GM19099 (cell line): ENCODE results near the gene APCDD1.

Source experiments
- POLR2A ChIP-seq: IDR thresholded peaks from 3 replicates; pipeline ENCODE4 v1.6.1; 2011; ENCODE audit warnings: low read depth; ENCODE audit not compliant: insufficient read length; ENCODE audit errors: extremely low read depth

APCDD1 gene

DNA sequence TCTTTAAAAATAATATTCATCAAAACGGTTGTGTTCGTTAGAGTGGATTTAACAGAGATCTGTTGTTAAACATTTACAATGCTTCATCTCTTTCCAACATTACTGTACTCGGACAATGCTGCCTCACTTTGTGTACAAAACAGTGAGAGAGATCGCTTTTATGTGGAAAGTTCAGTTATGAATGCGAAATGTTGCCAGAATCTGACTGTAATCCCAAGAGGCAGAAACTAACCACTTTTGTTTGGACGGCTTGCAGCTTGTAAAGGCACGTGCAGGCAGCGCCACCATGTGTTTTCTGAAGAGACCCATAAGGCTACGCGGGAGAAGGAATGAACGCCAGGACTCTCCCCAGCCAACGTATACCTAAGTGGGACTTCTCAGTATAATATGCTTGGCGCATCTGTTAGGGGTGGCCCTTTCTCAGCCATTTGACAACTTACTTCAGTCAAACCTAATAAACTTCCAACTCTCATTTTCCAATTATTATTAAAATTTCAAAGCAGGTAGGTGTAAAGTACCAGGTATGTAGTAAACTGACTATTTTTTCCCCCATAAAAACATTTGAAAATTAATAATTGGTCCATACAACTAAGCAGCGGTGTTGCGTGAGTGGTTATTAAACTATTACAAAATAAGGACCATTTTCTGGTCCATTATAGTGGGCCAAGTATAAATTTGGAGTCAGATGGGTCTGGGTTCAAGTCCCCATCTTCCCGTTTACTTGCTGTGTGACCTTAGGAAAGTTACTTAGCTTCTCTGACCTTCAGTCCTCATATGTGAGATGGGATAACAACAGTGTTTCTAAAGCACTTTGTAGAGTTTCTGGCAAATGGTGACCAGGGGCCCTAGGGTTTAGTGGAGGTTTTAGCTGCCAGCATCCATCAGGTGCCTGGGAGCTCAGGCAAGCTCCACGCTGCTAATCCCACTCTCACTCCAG, 65.8 kb downstream of the APCDD1 start:
- TF ChIP-seq POLR2A: no peak

DNA sequence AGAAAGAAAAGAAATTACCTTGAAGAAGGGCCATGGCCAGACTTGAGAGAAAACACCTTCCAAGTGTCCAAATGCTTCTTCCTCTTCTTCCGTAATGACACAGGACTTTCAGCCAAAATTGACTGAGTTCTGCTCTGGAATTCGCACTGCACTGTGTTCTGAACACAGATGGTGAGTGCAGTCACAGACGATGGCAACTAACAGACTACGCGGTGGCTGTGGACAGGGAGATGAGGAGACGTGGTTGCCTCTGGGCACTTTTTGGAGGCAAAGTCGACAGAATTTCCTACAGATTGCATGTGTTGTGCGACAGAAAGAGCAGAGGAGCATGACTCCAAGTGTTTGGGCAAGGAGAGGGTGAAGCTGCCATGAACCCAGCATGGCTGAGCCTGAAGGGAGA, 67.1 kb downstream of the APCDD1 start:
- TF ChIP-seq POLR2A: no peak

DNA sequence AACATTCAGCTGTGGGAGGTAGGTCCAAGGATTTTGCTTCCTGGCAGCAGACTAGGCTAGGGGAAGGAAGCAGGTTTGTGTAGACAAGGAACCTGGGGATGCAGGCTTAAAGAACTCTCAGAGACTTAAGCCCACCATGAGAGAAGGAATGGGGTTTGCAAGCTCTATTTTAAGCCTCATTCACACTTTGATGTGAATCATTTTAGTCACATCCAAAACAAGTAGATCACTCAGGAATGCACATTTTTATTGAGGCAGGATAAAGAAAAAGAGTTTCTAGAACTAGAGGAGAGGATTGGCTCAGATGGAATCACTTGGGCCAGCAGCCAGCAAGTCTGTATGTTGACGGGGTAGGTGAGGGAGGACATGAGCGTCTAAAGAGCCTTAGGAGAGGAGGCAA, 68.1 kb downstream of the APCDD1 start:
- no peak for TF ChIP-seq POLR2A

DNA sequence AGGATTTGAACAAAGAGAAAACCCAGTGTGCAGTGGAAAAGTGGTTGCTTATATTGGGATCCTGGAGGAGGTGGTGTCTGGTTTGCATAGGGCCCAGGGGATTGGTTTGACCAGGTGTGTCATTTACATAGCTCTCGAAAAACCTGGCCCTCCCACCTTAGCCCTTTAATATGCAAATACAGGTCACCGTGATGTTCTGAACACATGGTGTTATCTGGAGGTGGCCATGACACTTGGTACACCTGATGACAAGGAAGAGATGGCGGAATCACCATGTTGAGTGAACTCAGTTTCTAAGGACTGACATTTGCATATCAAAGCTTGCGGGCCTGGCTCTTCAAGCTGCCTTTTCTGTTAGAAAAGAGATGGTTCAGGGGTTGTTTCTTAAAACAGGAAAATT, 69.1 kb downstream of the APCDD1 start:
- TF ChIP-seq POLR2A: no peak

DNA sequence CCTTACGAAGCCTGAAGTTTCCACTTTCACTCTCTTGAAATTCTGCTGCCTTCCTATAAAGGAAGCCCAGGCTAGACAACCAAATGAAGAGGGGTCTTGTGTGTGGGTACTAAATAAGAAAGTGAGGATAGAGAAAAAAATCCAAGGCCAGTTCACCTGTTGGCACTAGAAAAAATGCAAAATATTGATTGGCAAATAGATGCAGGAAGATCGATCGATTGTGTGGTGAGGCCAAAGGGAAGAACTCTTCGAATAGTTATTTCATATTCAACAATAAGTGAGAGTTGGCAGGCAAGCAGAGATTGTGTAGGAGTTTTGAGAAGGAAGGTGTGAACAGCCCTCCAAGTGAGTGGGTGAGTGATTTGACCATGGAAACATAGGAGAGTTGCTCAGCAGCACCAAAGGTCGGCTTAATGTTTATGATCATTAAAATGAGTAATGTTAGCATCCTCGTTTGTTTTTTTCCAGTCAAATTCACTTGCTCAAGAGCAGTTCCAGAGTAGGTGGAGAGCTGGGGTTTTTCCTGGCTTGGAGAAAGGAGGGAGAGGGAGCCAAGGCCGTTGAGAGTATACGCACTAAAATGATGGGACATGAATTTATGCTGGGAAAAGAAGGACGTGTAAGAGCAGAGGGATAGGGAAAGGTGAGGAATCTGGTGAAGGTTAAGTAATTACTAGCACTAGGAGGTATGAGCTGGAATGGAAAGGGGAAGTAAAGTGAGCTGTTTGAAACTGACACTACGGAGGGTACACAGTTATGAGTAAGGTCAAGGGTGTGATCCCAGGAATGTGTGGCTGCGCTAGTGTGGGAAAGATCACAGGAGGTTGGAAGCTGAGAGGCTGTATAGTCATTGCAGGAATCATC, 70.3 kb downstream of the APCDD1 start:
- TF ChIP-seq POLR2A: no peak

DNA sequence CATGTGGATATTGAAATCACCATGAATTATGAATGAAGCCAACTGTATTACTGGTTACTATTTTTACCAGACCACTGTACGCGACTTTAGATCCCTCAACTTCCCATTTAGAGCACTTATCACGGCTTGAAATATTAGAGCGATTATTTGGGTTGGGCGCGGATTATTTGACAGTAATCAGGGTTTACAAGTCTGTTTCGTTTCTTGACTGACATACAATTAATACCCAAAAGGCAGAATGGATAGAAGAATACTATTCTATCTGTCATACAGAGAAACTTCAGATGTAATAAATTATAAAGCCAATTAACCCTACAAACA, 70.9 kb downstream of the APCDD1 start:
- no peak for TF ChIP-seq POLR2A

DNA sequence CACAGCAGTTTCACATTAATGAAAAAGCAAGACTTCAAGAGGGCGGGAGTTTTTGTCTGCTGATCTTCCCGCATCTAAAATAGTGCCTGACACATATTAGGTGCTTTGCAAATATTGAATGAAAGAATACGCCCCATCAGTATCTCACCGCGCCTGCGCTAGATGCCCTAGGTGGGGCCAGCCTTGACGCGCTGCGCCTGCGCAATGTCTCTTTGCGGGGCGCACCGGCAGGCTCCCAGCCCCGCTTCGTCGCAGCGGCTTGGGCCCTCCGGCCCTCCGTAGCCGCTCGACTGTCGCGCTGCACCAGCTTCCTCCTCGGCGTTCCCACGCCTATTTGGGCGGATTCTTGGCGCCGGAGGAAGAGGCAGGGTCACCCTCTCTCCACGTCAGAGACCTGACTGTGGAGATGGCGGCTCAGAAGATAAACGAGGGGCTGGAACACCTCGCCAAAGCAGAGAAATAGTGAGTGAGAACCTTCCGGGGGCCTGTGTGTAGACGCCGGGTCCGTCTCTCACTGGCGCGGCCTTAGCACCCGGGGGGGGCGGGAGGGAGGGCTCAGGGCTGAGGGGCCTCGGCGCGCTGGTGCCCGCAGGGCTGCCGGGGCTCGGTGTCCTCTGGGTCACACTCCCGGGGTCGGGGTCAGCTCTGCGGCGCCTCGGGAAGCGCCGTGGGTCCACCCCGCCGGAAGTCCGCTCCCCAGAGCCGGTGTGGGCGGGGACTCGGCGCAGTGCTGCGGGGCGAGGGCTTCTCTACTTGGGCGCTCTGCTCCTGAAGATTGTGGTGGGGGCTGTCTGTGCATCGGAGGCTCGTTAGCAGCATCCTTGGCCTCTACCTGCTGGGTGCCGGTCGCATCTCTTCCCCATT, 71.5 kb downstream of the APCDD1 start, which contains the start of gene NAPG:
TSS of gene NAPG (plus strand) at position 331 of the 864 bp plus-strand sequence. CDS start at position 407, 76 bp downstream.
- peak; percentile 82 for TF ChIP-seq POLR2A

DNA sequence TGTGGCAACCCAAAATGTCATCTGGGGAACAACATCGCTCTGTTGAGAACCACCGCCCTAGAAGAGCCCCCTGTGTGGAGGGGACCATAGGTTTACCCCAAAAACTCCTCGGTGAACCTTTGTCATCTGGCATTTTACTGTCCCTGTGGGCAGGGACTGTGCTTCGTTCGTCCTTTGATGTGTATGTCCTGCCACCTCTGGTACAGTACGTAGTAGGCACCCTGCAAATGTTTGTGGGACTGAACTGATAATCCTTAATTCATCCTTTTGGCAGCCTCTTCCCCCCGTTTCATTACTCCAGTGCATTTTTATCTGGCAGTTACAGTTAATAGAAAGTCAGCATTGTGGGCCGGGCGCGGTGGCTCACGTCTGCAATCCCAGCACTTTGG, 72.1 kb downstream of the APCDD1 start:
- TF ChIP-seq POLR2A: no peak

DNA sequence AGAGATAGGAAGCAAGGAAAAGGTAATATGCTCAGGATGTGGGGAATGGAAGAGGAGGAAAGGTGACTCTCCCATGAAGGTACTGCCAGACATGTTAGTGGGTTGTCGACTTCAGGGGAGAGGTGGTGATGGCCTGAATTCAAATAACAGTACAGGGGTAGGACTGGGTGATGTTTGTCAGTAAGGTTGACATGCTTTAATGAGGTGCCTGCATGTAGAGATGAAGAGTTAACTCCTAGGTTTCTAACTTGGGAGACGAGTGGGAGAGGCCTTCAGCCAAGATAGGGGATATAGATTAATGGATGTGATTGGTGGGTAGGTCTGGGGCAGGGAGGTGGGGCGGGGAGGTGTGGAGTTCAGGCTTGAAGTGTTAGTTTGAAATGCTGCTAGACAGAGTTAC, 74.0 kb downstream of the APCDD1 start:
- no peak for TF ChIP-seq POLR2A

DNA sequence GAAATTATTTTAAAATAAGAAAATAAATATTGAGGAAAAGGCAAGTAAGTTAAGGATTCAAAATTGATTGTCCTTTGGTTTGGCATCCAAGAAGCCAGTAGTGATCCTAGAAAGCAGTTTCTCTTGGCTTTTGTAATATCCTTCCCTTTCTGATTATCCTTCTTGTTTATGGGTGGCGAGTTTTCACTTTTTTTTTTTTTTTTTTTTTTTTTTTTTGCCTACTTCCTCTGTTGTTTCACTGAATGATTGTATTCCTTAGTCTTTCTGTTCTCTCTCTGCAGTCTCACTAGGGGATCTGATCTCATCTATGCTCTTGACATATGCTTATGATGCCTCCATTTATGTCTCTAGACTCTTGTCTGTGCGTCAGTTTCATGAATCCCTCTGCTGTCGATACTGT, 75.6 kb downstream of the APCDD1 start:
- no peak for TF ChIP-seq POLR2A

DNA sequence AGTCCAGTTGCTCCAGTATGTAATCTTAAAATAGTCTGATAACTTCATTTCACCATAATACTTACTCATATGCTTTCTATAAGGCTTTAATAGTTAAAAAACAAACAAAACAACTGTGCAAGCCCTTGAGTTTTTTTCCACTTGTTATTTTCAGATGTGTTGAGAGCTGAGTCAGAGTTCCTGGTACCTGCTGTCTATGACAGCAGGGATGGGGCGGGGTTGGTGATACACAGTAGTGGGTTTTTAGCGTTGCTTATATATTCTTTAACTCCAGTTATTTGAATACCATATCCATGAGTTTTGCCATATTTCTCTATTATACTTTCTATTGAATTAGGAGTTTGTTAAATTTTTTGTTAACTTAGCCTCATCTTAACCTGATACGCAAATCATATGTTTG, 76.4 kb downstream of the APCDD1 start:
- TF ChIP-seq POLR2A: no peak

DNA sequence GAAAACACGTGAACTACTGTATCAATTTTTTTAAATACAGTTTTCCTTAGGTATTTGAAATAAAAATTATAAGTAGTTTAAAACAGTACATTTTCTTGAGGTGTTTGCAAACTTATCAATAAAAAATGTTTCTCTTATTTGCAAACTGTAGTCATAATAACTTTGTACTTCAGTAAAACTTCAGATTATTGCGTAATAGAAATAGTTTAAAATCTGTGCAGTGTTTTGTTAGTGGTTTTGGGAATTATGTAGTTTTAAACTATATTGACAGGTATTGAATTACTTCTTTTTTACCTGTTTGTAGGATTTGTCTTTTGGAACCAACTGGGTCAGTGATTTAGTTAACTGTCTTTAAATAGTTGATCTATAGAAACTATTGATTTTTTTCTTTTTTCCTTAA, 78.7 kb downstream of the APCDD1 start:
- no peak for TF ChIP-seq POLR2A

DNA sequence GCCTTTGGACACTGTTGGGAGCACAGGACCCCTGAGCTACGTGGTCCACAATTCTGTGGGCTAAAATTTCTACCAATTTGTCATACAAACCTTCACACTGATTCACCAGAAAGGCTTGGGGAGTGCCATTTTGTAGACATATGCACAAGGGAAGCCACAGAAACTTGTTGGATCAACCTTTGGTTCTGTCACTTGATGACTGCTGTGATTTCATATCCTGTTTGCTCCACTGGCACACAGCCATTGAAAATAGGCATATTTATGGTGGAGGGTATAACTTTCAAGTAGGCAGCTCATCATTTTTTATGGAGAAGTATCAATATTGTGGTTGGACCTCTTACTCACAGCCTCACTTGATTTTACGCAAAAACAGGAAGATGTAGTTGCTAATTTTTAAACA, 81.8 kb downstream of the APCDD1 start:
- no peak for TF ChIP-seq POLR2A

DNA sequence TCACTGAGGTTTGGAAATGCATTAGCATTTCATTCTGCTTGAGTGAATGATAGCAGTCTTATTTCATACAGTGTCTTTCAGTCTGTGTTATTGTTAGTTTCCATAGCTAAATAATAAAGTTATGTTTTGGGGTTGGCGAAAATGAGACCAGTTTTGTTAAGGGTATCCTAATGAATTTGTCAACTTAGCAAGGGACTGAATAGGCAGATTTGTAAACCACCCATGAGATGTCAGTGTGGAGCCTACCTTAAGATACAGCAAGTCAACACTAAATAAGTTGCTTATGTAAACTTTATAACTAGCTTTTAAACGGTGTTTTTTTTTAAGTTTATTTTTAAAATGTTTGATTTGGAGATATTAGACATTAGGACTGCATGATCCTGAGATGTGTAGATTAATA, 83.3 kb downstream of the APCDD1 start:
- TF ChIP-seq POLR2A: no peak
